NCI-H446 (cell line): ENCODE measurements around the gene SH2D3C.
A peak's percentile ranks its signal among the peaks of the same experiment; 100 is the strongest.

Experiments
- DNase-seq, 2 experiments: peaks; one replicate each; lab custom pipeline; 2025; lab: John Stamatoyannopoulos, UW

SH2D3C gene

GRCh38 chr9:127738666-127739065 is 39.8 kb downstream of the SH2D3C start:
- DNase-seq: no peak

GRCh38 chr9:127735530-127736185 is 42.8 kb downstream of the SH2D3C start:
- no peak for DNase-seq

GRCh38 chr9:127734747-127735529 is 43.5 kb downstream of the SH2D3C start, which contains the start of gene TOR2A:
Gene TOR2A, minus strand, starts transcription at chr9:127735294. Its CDS starts 24 bp downstream, at chr9:127735270.
- peak; percentile 84 to 93 for DNase-seq

- no peak for DNase-seq
Observed at GRCh38 chr9:127734247-127734746, 44.2 kb downstream of the SH2D3C start.

- no peak for DNase-seq
Observed at GRCh38 chr9:127733614-127734013, 44.9 kb downstream of the SH2D3C start.

- no peak for DNase-seq
Observed at GRCh38 chr9:127732444-127732843, 46.0 kb downstream of the SH2D3C start.

DNA sequence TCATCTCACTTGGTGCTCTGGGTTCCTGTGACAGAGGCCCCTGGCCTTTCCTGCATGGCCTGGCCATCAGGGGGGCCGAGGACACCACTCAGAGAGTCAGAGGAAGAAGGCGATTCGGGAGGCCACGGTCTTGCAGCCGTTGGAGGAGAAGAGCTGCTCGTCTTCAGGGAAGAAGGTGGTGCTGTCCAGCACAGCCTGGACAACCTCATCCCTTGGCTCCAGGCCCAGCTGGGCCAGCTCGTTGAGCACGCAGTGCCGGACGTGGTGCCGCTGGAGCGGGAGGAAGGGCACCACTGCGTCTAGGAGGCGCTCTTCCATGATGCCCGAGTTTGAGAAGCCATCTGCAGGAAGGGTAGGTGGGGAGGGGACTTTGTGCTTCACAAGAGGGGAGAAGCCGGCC is 46.5 kb downstream of the SH2D3C start:
- DNase-seq: no peak

DNA sequence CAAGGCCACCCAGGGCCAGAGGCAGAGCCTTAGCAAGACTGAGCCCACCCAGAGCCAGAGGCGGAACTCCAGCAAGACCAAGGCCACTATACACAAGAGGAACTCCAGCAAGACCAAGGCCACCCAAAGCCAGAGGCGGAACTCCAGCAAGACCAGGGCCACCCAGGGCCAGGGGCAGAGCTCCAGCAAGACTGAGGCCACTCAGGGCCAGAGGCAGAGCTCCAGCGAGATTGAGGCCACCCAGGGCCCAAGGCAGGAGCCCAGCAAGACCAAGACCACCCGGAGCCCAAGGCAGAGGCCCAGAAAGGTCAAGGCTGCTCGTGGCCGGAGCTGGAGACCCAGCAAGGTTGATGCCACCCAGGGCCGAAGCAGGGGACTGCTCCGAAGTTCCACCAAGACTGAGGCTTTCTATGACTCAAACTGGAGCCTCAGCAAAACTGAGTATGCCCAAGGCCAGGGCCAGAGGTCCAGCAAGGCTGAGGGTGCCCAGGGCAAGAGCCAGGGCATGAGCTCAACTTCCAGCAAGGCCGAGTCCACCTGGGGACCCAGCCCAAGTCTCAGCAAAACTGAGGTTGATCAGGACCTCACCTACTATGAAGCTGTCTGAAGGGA is 47.6 kb downstream of the SH2D3C start:
- DNase-seq: no peak

DNA sequence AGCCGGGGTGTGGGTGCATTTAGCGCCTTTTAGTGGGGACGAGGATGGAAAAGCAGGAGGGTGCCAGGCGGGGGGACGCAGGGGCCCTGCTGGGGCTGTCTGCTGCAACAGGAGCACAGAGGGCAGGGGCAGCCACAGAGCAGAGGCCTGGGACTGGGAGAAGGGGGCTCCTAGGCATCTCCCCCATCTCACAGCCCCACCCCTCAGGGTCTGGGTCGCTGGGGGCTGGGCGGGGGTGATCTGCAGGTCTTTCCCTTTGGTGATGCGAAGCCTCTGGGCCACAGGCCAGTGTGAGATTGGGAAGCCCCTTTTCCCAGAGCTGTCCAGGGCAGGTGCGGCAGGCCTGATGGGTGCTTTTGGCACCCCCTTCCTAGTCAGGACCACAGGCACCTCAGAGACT is 48.2 kb downstream of the SH2D3C start:
- DNase-seq: no peak

- DNase-seq: no peak
Observed at GRCh38 chr9:127729522-127730256, 48.8 kb downstream of the SH2D3C start.

DNA sequence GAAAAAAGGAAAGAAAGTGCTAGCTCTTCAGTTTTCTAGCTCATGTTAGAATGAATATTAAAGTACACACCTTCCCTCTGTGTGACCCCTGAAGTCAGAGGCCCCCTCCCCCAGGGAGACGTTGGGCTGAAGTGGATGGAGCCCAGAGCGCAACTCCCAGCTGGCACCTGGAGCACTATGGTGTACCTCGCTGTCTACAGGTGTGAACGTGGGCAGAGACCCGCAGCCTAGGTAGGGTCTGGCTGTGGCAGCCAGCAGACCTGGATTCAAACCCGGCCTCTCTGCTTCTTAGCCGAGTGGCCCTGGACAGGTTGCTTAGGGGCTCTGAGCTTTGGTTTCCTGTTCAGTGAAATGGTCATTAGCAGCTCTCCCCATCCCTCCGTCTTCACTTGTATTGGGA is 49.7 kb downstream of the SH2D3C start:
- DNase-seq: no peak

- no peak for DNase-seq
Observed at GRCh38 chr9:127726871-127727270, 51.6 kb downstream of the SH2D3C start.

- no peak for DNase-seq
Observed at GRCh38 chr9:127724012-127724411, 54.5 kb downstream of the SH2D3C start.

- DNase-seq: peak in 1 of 2 experiments; percentile 17
Observed at GRCh38 chr9:127723444-127723843, 55.0 kb downstream of the SH2D3C start.

DNA sequence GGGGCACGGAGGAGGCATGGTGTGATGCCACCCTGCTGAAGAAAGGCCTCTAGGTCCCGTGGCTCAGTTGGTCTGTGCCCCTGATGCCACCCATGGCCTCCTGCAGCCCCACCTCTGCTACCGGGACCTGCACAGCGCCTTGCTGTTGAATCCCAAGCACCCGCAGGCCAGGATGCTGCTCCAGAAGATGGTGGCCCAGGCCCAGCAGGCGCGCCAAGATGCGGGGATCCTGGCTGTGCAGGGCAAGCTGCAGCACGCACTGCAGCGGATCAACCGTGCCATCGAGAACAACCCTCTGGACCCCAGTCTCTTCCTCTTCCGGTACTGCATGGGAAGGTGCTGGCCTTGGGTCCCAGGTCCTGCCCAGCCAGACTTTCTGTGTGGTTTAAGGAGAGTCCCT is 55.5 kb downstream of the SH2D3C start:
- no peak for DNase-seq

GRCh38 chr9:127722055-127722745 is 56.3 kb downstream of the SH2D3C start:
- DNase-seq: no peak

DNA sequence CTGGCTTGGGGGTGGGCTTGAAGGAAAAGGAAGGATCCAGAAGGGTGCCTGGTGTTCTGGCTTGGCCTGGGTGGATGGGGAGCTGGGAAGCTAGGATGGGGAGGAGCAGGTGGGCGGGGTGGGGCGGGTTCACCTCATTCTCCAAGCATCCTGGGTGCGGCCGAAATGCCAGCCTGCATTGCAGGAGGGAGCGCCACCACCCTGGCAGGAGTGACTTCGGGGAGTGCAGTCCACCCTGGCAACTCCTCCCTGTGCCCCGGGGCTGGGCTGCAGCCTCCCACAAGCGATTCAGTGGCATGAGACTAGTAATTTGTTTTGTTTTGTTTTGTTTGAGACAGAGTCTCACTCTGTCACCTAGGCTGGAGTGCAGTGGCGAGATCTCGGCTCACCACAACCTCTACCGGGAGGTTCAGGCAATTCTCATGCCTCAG is 57.1 kb downstream of the SH2D3C start:
- DNase-seq: no peak

DNA sequence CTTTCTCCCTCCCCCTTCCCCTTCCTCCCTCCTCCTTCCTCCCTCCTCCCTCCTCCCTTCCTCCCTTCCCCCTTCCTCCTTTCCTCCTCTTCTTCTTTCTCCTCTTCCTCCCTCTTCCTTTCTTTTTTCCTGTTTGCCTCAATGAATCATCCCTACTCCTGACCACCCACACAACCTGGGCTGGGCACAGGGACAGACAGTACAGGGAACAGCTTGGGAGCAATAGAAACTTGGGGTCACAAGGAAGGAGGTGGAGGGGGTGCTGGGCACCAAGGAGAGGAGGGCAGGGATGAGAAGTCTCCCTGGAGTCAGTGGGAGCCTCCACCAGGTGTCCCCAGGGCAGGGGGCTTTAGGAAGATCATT is 57.6 kb downstream of the SH2D3C start:
- DNase-seq: no peak

- DNase-seq: no peak
Observed at GRCh38 chr9:127720031-127720864, 58.2 kb downstream of the SH2D3C start.

DNA sequence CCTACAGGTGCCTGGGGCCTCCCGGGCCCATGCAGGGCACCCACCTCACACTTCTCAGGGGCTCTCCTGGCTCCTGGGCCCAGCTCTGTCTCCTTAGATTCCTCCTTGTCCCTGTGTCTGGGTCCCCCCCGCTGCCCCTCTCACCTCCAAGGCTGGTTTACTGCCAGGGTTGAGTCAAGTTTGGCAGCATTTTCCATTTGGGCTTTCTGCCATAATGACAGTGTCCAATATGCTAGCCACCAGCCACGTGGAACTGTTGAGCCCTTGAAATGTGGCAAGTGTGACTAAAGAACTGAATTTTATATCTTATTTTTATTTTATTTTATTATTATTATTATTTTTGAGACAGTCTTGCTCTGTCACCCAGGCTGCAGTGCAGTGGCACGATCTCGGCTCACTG is 60.7 kb downstream of the SH2D3C start:
- peak in 1 of 2 experiments; percentile 58 for DNase-seq

DNA sequence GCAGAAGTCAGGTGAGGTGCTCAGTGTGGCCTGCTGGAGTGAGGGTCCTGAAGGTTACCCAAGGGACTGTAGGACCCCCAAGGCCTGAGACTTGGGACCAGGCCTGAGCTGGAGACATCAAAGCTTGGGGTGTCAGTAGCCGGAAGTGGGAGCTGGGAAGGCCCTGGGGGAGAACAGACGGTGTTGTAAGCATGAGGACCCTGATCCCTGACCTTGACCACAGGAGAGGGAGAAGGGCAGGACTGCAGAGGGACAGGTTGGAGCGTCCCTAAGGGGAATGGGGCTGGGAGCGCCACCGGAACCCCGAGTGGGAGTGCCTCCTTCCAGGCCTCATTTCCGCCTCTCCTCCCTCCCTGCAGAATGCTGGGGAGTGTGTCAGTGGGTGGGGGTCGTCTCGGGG is 62.1 kb downstream of the SH2D3C start:
- no peak for DNase-seq
